ENCODE measurements around the gene ADTRP. TPM values are rescaled to one million over a fixed set of nuclear protein-coding genes. Genes with fewer than 3 reads are reported as not detected.

ADTRP gene
- total RNA-seq, 2 experiments from 2014 or later = 5.5 to 6.0 TPM

- H3K4me3 Mint-ChIP-seq = no peak overlapping the region
- H3K9me3 Mint-ChIP-seq = peaks cover 11% of the 10 kb centered on the region
- H3K27ac Mint-ChIP-seq = no peak overlapping the region
- ChIA-PET CTCF (interaction anchor here (1.0 kb wide), 1 partner anchor 23 kb away, joined by 4 read pairs; no protein-coding TSS in a partner anchor), POLR2A (no interaction called here)
- H3K36me3 Mint-ChIP-seq (ENCODE audit: low read depth) = no peaks in the 10 kb centered on the region
- H3K27me3 Mint-ChIP-seq = peaks cover 18% of the 10 kb centered on the region
- no peaks in the 10 kb centered on the region for H3K4me1 Mint-ChIP-seq
- DNase-seq = no peak
These were observed 99.5 kb downstream of the ADTRP start for GRCh38 chr6:11679099-11679498.

GRCh38 chr6:11675601-11676000 lies 103.0 kb downstream of the ADTRP start:
- H3K9me3 Mint-ChIP-seq = peaks cover 7% of the 10 kb centered on the region
- peaks cover 27% of the 10 kb centered on the region for H3K27me3 Mint-ChIP-seq
- ChIA-PET POLR2A (no interaction called here), CTCF (no interaction called here)
- no peaks in the 10 kb centered on the region for H3K4me1 Mint-ChIP-seq
- H3K4me3 Mint-ChIP-seq = no peak overlapping the region
- no peaks in the 10 kb centered on the region for H3K36me3 Mint-ChIP-seq (ENCODE audit: low read depth)
- no peak for DNase-seq
- H3K27ac Mint-ChIP-seq = no peak overlapping the region

- POLR2A ChIA-PET = no interaction called here
- CTCF ChIA-PET = no interaction called here
- Mint-ChIP-seq H3K27ac (no peak overlapping the region), H3K4me1 (no peaks in the 10 kb centered on the region), H3K36me3 (ENCODE audit: low read depth) (no peaks in the 10 kb centered on the region), H3K27me3 (peaks cover 39% of the 10 kb centered on the region), H3K4me3 (no peak overlapping the region), H3K9me3 (no peaks in the 10 kb centered on the region)
- no peak for DNase-seq
These were observed 105.9 kb downstream of the ADTRP start for GRCh38 chr6:11672669-11673068.

- POLR2A ChIA-PET = no interaction called here
- no peak overlapping the region for H3K4me3 Mint-ChIP-seq
- no peak for DNase-seq
- H3K4me1 Mint-ChIP-seq = no peaks in the 10 kb centered on the region
- CTCF ChIA-PET = no interaction called here
- no peaks in the 10 kb centered on the region for H3K36me3 Mint-ChIP-seq (ENCODE audit: low read depth)
- no peaks in the 10 kb centered on the region for H3K9me3 Mint-ChIP-seq
- H3K27ac Mint-ChIP-seq = no peak overlapping the region
- peaks cover 41% of the 10 kb centered on the region for H3K27me3 Mint-ChIP-seq
These were observed 106.3 kb downstream of the ADTRP start for GRCh38 chr6:11672256-11672655.

- Mint-ChIP-seq H3K4me3 (no peak overlapping the region), H3K27ac (no peak overlapping the region), H3K4me1 (no peaks in the 10 kb centered on the region), H3K9me3 (no peaks in the 10 kb centered on the region), H3K27me3 (peaks cover 34% of the 10 kb centered on the region), H3K36me3 (ENCODE audit: low read depth) (no peaks in the 10 kb centered on the region)
- DNase-seq = no peak
- ChIA-PET POLR2A (no interaction called here), CTCF (interaction anchor here (0.6 kb wide), 1 partner anchor 618 kb away, joined by 3 read pairs; no protein-coding TSS in a partner anchor)
These were observed 108.9 kb downstream of the ADTRP start for GRCh38 chr6:11669696-11670095.

- ChIA-PET POLR2A (no interaction called here), CTCF (interaction anchor here (0.6 to 2.7 kb wide), 3 partner anchors 12 to 1669 kb away, joined by 3 to 9 read pairs (median 5); no protein-coding TSS in a partner anchor)
- no peak overlapping the region for H3K27ac Mint-ChIP-seq
- no peak for DNase-seq
- no peaks in the 10 kb centered on the region for H3K4me1 Mint-ChIP-seq
- H3K36me3 Mint-ChIP-seq (ENCODE audit: low read depth) = no peaks in the 10 kb centered on the region
- no peaks in the 10 kb centered on the region for H3K9me3 Mint-ChIP-seq
- H3K4me3 Mint-ChIP-seq = no peak overlapping the region
- H3K27me3 Mint-ChIP-seq = peaks cover 28% of the 10 kb centered on the region
These were observed 110.1 kb downstream of the ADTRP start for GRCh38 chr6:11668455-11668854.

DNA sequence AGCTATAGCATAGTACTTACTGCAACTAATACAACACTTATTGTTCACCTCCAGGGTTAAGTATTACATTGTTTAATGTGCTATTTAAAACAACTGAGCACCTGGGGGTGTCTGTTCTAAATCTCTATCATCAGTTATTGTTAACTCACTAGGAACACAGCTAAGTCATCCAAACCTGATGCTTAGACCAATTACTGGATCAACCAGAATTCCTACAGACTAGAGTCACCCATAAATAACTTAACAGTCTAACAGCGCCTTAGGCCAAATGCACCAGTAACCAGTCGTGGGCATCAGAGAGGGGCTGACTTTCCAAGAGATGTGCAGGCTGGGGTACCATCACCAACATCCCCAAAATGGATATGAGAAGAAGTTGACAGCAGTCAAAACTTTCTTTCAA lies 110.7 kb downstream of the ADTRP start:
- H3K27me3 Mint-ChIP-seq = peaks cover 28% of the 10 kb centered on the region
- ChIA-PET CTCF (interaction anchor here (0.5 to 2.7 kb wide), 3 partner anchors 12 to 466 kb away, joined by 3 to 9 read pairs (median 5); no protein-coding TSS in a partner anchor), POLR2A (no interaction called here)
- no peak overlapping the region for H3K27ac Mint-ChIP-seq
- H3K4me1 Mint-ChIP-seq = no peaks in the 10 kb centered on the region
- no peak for DNase-seq
- no peaks in the 10 kb centered on the region for H3K36me3 Mint-ChIP-seq (ENCODE audit: low read depth)
- no peaks in the 10 kb centered on the region for H3K9me3 Mint-ChIP-seq
- no peak overlapping the region for H3K4me3 Mint-ChIP-seq

DNA sequence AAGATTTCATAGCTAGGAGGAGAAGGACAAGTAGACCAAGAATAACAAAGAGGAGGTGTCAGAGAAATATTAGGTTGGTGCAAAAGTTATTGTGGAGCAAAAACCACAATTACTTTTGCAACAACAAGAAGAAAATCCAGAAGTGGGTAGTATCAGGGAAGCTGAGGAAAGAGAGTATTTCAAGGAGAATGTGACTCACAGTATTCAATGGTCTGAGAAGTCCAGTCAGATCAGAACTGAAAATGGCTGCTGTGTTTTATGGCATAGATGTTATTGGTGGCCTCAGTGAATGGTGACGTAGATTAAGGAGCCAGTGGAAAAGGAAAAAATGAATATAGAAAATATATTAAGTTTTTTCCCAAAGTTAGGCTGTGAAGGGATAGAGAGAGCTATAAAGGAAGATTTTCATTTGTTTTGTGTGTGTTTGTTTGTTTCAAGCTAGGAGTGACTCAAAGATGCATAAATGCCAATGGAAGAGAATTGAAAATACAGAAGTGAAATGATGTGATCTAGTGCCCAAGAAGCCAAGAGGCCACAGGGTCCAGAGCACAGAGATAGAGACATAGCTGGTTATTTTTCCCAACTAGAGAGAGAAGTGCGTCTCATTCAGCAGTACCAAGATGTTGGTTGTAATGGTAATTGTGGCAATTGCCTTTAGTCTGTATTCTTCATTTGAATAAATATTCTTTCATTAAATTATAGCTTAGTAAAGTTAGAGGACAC lies 112.8 kb downstream of the ADTRP start:
- no peak overlapping the region for H3K4me3 Mint-ChIP-seq
- DNase-seq = no peak
- peaks cover 22% of the 10 kb centered on the region for H3K27me3 Mint-ChIP-seq
- H3K36me3 Mint-ChIP-seq (ENCODE audit: low read depth) = no peaks in the 10 kb centered on the region
- H3K4me1 Mint-ChIP-seq = no peaks in the 10 kb centered on the region
- H3K27ac Mint-ChIP-seq = no peak overlapping the region
- CTCF ChIA-PET = interaction anchor here (2.7 kb wide), 1 partner anchor 11 kb away, joined by 9 read pairs; no protein-coding TSS in a partner anchor
- no peaks in the 10 kb centered on the region for H3K9me3 Mint-ChIP-seq
- POLR2A ChIA-PET = no interaction called here

Other genes with a start within 250 kb of the ADTRP start
- gene TMEM170B, start 241.1 kb downstream of the ADTRP start, total RNA-seq = under 1 TPM; 0.48 to 0.50 TPM
- 10 to 100 TPM; 21.7 to 27.8 TPM for gene HIVEP1, start 233.5 kb upstream of the ADTRP start, total RNA-seq

All from activated CD4-positive, alpha-beta memory T cell treated with anti-CD3 and anti-CD28 coated beads, Interleukin-2, amount 10 ng/mL, durations not matched to agents 7 days and 5 days (primary cell).